Smooth muscle cell (in vitro differentiated cells): Measurements from ENCODE around the gene CAPRIN1. TPM values are rescaled to one million over a fixed set of nuclear protein-coding genes. Genes with fewer than 3 reads are reported as not detected.

Source experiments
- DNase-seq: peaks from one replicate; lab custom pipeline; 2025; ENCODE audit not compliant: unreplicated experiment; lab: John Stamatoyannopoulos, UW
- H2AFZ ChIP-seq: fragments of 200-600 bp; sonication (generic); 2 replicates; pipeline ENCODE4 v1.6.0; 2016; ENCODE audit warnings: antibody characterized with exemption, low read depth, mild to moderate bottlenecking
- H3F3A ChIP-seq: fragments of 200-600 bp; sonication (generic); 2 replicates; pipeline ENCODE4 v1.6.0; 2017; ENCODE audit warnings: antibody characterized with exemption, low read depth
- H3K27ac ChIP-seq: fragments of 200-600 bp; sonication (generic); 2 replicates; pipeline ENCODE4 v1.5.1; 2016; ENCODE audit warnings: low read depth, mild to moderate bottlenecking
- H3K27me3 ChIP-seq: fragments of 200-600 bp; sonication (generic); 2 replicates; pipeline ENCODE4 v1.6.1; 2016; ENCODE audit warnings: low read depth, mild to moderate bottlenecking
- H3K36me3 ChIP-seq: fragments of 200-600 bp; sonication (generic); 2 replicates; pipeline ENCODE4 v1.5.1; 2016; ENCODE audit warnings: low read depth
- H3K4me1 ChIP-seq: fragments of 200-600 bp; sonication (generic); 2 replicates; pipeline ENCODE4 v1.5.1; 2016; ENCODE audit warnings: low read depth
- H3K4me2 ChIP-seq: fragments of 200-600 bp; sonication (generic); 2 replicates; pipeline ENCODE4 v1.6.0; 2016; ENCODE audit warnings: mild to moderate bottlenecking
- H3K4me3 ChIP-seq: fragments of 200-600 bp; sonication (generic); 2 replicates; pipeline ENCODE4 v1.5.1; 2016; ENCODE audit warnings: mild to moderate bottlenecking
- H3K79me2 ChIP-seq: fragments of 200-600 bp; sonication (generic); 2 replicates; pipeline ENCODE4 v1.6.0; 2016; ENCODE audit warnings: low read depth, mild to moderate bottlenecking
- H3K9ac ChIP-seq: fragments of 200-600 bp; sonication (generic); 2 replicates; pipeline ENCODE4 v1.6.0; 2016; ENCODE audit warnings: low read depth
- H3K9me3 ChIP-seq: fragments of 200-600 bp; sonication (generic); replicated peaks from 2 replicates; pipeline ENCODE4 v1.5.1; 2016; ENCODE audit warnings: low read depth
- H4K20me1 ChIP-seq: fragments of 200-600 bp; sonication (generic); 2 replicates; pipeline ENCODE4 v1.6.0; 2016; ENCODE audit warnings: low read depth
- CTCF ChIP-seq: fragments of 200-600 bp; sonication (generic); IDR thresholded peaks from 2 replicates; pipeline ENCODE4 v1.5.1; 2017; ENCODE audit warnings: borderline replicate concordance, mild to moderate bottlenecking, antibody characterized with exemption; ENCODE audit not compliant: insufficient read depth, poor library complexity, severe bottlenecking
- WGBS: methylation state at CpG from one replicate; pipeline ENCODE4 v1.1.7; 2016; ENCODE audit warnings: low lambda C conversion rate; 5-methylcytosine and 5-hydroxymethylcytosine counted together
- polyA plus RNA-seq: library from polyadenylated mRNA; unstranded; fragments of >200 nt; fragmentation: Nextera tagmentation; extraction: Ambion mirVana; gene quantifications from 2 replicates; pipeline ENCODE4 v1.2.1, GENCODE V29; 2016
- total RNA-seq: library from RNA; depleted of rRNA; stranded (reverse); fragments of >200 nt; gene quantifications from 2 replicates; pipeline ENCODE4 v1.2.3, GENCODE V29; 2014

The CAPRIN1 gene
- total and polyA plus RNA-seq, 2 experiments from 2014 or later, result 93.9 to 215 TPM

DNA sequence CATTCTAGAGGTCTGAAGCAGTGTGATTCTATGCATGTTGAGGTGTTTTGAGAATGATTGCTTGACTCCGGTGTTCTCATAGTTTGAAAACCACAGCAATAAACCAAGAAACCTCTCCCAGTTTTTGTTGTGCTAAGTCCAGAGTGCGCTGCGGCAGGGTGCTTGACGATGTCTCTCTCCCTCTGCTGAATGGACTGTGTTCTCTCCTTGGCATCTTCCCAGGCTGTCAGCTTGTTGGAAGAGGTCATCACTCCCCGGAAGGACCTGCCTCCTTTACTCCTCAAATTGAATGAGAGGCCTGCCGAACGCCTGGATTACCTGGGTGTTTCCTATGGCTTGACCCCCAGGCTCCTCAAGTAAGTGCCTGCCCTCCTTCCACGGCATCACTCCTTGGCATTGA lies 84.9 kb downstream of the CAPRIN1 start:
- DNase-seq, result no peak
- WGBS, result 97% methylated on average over 8 of the region's 8 CpGs
- TF ChIP-seq CTCF, result no peak

DNA sequence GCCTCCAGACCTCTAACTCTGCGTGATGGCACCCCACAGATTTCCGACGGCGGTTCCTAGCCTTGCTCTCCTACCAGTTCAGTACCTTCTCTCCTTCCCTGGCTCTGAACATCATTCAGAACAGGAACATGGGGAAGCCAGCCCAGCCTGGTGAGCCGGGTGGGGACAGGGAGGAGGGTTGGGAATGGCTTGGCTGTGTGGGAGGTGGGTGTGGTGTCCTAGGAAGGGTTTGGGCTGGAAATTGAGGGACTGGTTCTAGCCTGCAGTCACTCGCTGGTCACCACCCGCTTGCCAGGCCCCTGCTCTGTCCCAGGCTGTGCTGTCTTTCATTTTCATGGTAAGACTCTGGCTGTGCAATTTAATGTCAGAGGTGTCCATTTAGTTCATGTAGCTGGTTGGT lies 87.8 kb downstream of the CAPRIN1 start:
- Histone ChIP-seq H3K4me3 (no peak overlapping the region), H3K4me2 (no peak overlapping the region), H4K20me1 (no peaks in the 10 kb centered on the region), H3K79me2 (no peaks in the 10 kb centered on the region), H3K27me3 (no peaks in the 10 kb centered on the region), H3F3A (no peaks in the 10 kb centered on the region), H3K9ac (no peak overlapping the region), H2AFZ (no peak overlapping the region), H3K9me3 (no peaks in the 10 kb centered on the region), H3K27ac (no peak overlapping the region), H3K36me3 (no peaks in the 10 kb centered on the region), H3K4me1 (no peaks in the 10 kb centered on the region)
- 97% methylated on average over 7 of the region's 7 CpGs for WGBS
- TF ChIP-seq CTCF, result no peak
- no peak for DNase-seq

More for the DNA sequence above, 84.9 kb downstream of the CAPRIN1 start:
- no peak overlapping the region for H2AFZ ChIP-seq
- H3K4me3 ChIP-seq, result no peak overlapping the region
- H3F3A ChIP-seq, result no peaks in the 10 kb centered on the region
- H4K20me1 ChIP-seq, result no peaks in the 10 kb centered on the region
- no peak overlapping the region for H3K9ac ChIP-seq
- H3K27ac ChIP-seq, result no peak overlapping the region
- no peaks in the 10 kb centered on the region for H3K36me3 ChIP-seq
- H3K4me1 ChIP-seq, result no peaks in the 10 kb centered on the region
- H3K27me3 ChIP-seq, result no peaks in the 10 kb centered on the region
- H3K79me2 ChIP-seq, result no peaks in the 10 kb centered on the region
- no peak overlapping the region for H3K4me2 ChIP-seq
- no peaks in the 10 kb centered on the region for H3K9me3 ChIP-seq

DNA sequence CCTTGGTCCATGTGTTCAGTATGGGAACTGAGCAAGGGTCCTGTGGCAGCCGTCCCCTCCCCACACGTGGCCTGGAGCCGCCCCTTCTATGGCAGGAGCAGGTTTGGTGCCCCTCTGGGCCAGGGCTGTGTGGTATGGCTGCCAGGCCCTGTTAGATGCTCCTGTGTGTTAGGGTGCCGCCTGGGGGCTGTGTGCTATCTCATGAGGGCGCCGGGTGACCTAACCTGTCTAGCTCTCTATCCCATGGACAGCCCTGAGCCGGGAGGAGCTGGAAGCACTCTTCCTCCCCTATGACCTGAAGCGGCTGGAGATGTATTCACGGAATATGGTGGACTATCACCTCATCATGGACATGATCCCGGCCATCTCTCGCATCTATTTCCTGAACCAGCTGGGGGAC lies 88.6 kb downstream of the CAPRIN1 start:
- Histone ChIP-seq H3K4me3 (no peak overlapping the region), H3K4me2 (no peak overlapping the region), H3K9ac (no peak overlapping the region), H3K36me3 (no peaks in the 10 kb centered on the region), H3F3A (no peaks in the 10 kb centered on the region), H3K27ac (no peak overlapping the region), H3K9me3 (no peaks in the 10 kb centered on the region), H3K4me1 (no peaks in the 10 kb centered on the region), H4K20me1 (no peaks in the 10 kb centered on the region), H3K27me3 (no peaks in the 10 kb centered on the region), H2AFZ (no peak overlapping the region), H3K79me2 (no peaks in the 10 kb centered on the region)
- no peak for TF ChIP-seq CTCF
- WGBS, result 96% methylated on average over 11 of the region's 11 CpGs
- DNase-seq, result no peak

DNA sequence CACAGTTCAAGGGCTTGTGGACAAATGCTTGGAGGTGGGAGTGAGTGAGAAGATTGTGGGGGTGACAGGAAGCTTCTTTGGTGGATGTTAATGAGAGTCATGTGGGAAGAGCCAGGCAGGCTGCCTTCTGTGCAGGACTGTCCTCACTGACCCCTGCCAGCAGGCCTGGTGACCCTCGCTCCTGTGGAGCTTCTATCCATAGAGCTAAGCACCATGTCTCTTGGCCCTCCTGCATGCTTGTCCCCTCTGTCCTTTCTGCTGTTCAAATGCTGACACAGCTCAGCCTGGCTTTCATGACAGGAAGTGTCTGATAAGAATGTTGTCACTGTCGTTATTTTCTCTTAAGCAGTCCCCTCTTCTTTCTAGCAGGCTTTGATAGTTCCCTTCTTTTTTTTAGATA lies 91.5 kb downstream of the CAPRIN1 start:
- Histone ChIP-seq H3K9ac (no peak overlapping the region), H3K9me3 (no peaks in the 10 kb centered on the region), H3F3A (no peaks in the 10 kb centered on the region), H3K36me3 (no peaks in the 10 kb centered on the region), H3K27me3 (no peaks in the 10 kb centered on the region), H4K20me1 (no peaks in the 10 kb centered on the region), H3K79me2 (no peaks in the 10 kb centered on the region), H3K4me2 (no peak overlapping the region), H2AFZ (no peak overlapping the region), H3K4me1 (no peaks in the 10 kb centered on the region), H3K27ac (no peak overlapping the region), H3K4me3 (no peak overlapping the region)
- 36% methylated on average over 2 of the region's 2 CpGs for WGBS
- no peak for TF ChIP-seq CTCF
- no peak for DNase-seq
